GM21717 (cell line): ENCODE results near the gene FCHSD2.
"Not testable (repeated sequence)": the region's sequence is repeated elsewhere in the genome, so short reads cannot be mapped to it uniquely, and the experiment has no call there.

Experiments
- ATAC-seq: cut with Tn5 transposase; IDR thresholded peaks from one replicate; pipeline ENCODE4 v1.9.1; 2021; ENCODE audit warnings: mild to moderate bottlenecking, moderate library complexity; ENCODE audit not compliant: unreplicated experiment

Gene FCHSD2

GRCh38 chr11:72897506-72897905 lies 244.6 kb downstream of the FCHSD2 start:
- ATAC-seq = no peak

- no peak for ATAC-seq
Measured at GRCh38 chr11:72896431-72896830, 245.7 kb downstream of the FCHSD2 start.

- ATAC-seq = no peak
Measured at GRCh38 chr11:72890881-72891280, 251.2 kb downstream of the FCHSD2 start.

- ATAC-seq = no peak
Measured at GRCh38 chr11:72886619-72887018, 255.5 kb downstream of the FCHSD2 start.

GRCh38 chr11:72885749-72886609 lies 256.1 kb downstream of the FCHSD2 start:
- no peak for ATAC-seq

GRCh38 chr11:72876147-72876546 lies 266.0 kb downstream of the FCHSD2 start:
- ATAC-seq = no peak

- ATAC-seq = no peak
Measured at GRCh38 chr11:72875736-72876135, 266.4 kb downstream of the FCHSD2 start.

GRCh38 chr11:72872012-72872411 lies 270.1 kb downstream of the FCHSD2 start:
- no peak for ATAC-seq

GRCh38 chr11:72871119-72871518 lies 271.0 kb downstream of the FCHSD2 start:
- ATAC-seq = no peak

GRCh38 chr11:72869831-72870230 lies 272.3 kb downstream of the FCHSD2 start:
- no peak for ATAC-seq

GRCh38 chr11:72867970-72868369 lies 274.1 kb downstream of the FCHSD2 start:
- ATAC-seq = no peak

GRCh38 chr11:72864702-72865655 lies 277.1 kb downstream of the FCHSD2 start:
- no peak for ATAC-seq

GRCh38 chr11:72863916-72864315 lies 278.2 kb downstream of the FCHSD2 start:
- no peak for ATAC-seq

- ATAC-seq = no peak
Measured at GRCh38 chr11:72863091-72863490, 279.0 kb downstream of the FCHSD2 start.

GRCh38 chr11:72860592-72860991 lies 281.5 kb downstream of the FCHSD2 start:
- ATAC-seq = no peak

GRCh38 chr11:72860010-72860409 lies 282.1 kb downstream of the FCHSD2 start:
- ATAC-seq = no peak

- no peak for ATAC-seq
Measured at GRCh38 chr11:72859126-72859525, 283.0 kb downstream of the FCHSD2 start.

- ATAC-seq = not testable (repeated sequence)
Measured at GRCh38 chr11:72858267-72858666, 283.9 kb downstream of the FCHSD2 start.

GRCh38 chr11:72856551-72857345 lies 285.4 kb downstream of the FCHSD2 start:
- no peak for ATAC-seq

GRCh38 chr11:72856065-72856464 lies 286.1 kb downstream of the FCHSD2 start:
- ATAC-seq = no peak

- no peak for ATAC-seq
Measured at GRCh38 chr11:72851726-72852125, 290.4 kb downstream of the FCHSD2 start.
